ENCODE results near the gene SCYL1.
"Not testable (repeated sequence)": the region's sequence is repeated elsewhere in the genome, so short reads cannot be mapped to it uniquely, and the experiment has no call there.

Gene SCYL1

DNA sequence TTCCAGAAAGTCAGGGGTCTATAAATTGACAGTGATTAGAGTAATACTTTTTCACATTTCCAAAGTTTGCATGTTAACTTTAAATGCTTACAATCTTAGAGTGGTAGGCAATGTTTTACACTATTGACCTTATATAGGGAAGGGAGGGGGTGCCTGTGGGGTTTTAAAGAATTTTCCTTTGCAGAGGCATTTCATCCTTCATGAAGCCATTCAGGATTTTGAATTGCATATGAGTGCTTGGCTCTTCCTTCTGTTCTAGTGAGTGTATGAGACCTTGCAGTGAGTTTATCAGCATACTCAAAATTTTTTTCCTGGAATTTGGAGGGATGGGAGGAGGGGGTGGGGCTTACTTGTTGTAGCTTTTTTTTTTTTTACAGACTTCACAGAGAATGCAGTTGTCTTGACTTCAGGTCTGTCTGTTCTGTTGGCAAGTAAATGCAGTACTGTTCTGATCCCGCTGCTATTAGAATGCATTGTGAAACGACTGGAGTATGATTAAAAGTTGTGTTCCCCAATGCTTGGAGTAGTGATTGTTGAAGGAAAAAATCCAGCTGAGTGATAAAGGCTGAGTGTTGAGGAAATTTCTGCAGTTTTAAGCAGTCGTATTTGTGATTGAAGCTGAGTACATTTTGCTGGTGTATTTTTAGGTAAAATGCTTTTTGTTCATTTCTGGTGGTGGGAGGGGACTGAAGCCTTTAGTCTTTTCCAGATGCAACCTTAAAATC is 20.8 kb upstream of the SCYL1 start:
- Histone ChIP-seq H3K36me3 (replicated peaks) (peaks cover 71% of the 10 kb centered on the region), H3K4me3 (ENCODE audit: low read depth, low read length) (peak overlapping the region; percentile 99)
- DNase-seq, result peak; percentile 51

DNA sequence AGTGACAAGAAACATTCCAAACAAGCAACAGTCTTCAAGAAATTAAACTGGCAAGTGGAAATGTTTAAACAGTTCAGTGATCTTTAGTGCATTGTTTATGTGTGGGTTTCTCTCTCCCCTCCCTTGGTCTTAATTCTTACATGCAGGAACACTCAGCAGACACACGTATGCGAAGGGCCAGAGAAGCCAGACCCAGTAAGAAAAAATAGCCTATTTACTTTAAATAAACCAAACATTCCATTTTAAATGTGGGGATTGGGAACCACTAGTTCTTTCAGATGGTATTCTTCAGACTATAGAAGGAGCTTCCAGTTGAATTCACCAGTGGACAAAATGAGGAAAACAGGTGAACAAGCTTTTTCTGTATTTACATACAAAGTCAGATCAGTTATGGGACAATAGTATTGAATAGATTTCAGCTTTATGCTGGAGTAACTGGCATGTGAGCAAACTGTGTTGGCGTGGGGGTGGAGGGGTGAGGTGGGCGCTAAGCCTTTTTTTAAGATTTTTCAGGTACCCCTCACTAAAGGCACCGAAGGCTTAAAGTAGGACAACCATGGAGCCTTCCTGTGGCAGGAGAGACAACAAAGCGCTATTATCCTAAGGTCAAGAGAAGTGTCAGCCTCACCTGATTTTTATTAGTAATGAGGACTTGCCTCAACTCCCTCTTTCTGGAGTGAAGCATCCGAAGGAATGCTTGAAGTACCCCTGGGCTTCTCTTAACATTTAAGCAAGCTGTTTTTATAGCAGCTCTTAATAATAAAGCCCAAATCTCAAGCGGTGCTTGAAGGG is 20.0 kb upstream of the SCYL1 start:
- H3K27ac ChIP-seq, result peak overlapping the region; percentile 93
- peak overlapping the region; percentile 99 for H3K4me3 ChIP-seq (ENCODE audit: low read depth, low read length)
- TF ChIP-seq, protein P1, sequence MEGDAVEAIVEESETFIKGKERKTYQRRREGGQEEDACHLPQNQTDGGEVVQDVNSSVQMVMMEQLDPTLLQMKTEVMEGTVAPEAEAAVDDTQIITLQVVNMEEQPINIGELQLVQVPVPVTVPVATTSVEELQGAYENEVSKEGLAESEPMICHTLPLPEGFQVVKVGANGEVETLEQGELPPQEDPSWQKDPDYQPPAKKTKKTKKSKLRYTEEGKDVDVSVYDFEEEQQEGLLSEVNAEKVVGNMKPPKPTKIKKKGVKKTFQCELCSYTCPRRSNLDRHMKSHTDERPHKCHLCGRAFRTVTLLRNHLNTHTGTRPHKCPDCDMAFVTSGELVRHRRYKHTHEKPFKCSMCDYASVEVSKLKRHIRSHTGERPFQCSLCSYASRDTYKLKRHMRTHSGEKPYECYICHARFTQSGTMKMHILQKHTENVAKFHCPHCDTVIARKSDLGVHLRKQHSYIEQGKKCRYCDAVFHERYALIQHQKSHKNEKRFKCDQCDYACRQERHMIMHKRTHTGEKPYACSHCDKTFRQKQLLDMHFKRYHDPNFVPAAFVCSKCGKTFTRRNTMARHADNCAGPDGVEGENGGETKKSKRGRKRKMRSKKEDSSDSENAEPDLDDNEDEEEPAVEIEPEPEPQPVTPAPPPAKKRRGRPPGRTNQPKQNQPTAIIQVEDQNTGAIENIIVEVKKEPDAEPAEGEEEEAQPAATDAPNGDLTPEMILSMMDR (IDR thresholded peaks at IDR 0.05; ENCODE audit: low read depth, low read length, missing control alignments), result no peak
- in situ Hi-C loops (cut with HindIII; ENCODE audit: low pct_ligation_motif_present, low sequenced_read_pairs), result no loop called here
- peak; percentile 31 for DNase-seq
- no peaks in the 10 kb centered on the region for H3K27me3 ChIP-seq (replicated peaks)
- H3K36me3 ChIP-seq (replicated peaks), result peaks cover 66% of the 10 kb centered on the region

More for the DNA sequence above, 20.8 kb upstream of the SCYL1 start:
- TF ChIP-seq, protein P1 (IDR thresholded peaks at IDR 0.05; ENCODE audit: low read depth, low read length, missing control alignments), result no peak
- in situ Hi-C loops (cut with HindIII; ENCODE audit: low pct_ligation_motif_present, low sequenced_read_pairs), result no loop called here
- no peaks in the 10 kb centered on the region for H3K27me3 ChIP-seq (replicated peaks)
- peak overlapping the region; percentile 93 for H3K27ac ChIP-seq

DNA sequence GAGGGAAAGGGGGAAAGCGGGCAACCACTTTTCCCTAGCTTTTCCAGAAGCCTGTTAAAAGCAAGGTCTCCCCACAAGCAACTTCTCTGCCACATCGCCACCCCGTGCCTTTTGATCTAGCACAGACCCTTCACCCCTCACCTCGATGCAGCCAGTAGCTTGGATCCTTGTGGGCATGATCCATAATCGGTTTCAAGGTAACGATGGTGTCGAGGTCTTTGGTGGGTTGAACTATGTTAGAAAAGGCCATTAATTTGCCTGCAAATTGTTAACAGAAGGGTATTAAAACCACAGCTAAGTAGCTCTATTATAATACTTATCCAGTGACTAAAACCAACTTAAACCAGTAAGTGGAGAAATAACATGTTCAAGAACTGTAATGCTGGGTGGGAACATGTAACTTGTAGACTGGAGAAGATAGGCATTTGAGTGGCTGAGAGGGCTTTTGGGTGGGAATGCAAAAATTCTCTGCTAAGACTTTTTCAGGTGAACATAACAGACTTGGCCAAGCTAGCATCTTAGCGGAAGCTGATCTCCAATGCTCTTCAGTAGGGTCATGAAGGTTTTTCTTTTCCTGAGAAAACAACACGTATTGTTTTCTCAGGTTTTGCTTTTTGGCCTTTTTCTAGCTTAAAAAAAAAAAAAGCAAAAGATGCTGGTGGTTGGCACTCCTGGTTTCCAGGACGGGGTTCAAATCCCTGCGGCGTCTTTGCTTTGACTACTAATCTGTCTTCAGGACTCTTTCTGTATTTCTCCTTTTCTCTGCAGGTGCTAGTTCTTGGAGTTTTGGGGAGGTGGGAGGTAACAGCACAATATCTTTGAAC is 19.2 kb upstream of the SCYL1 start:
- Histone ChIP-seq H3K36me3 (replicated peaks) (peaks cover 58% of the 10 kb centered on the region), H3K27me3 (replicated peaks) (no peaks in the 10 kb centered on the region), H3K4me3 (ENCODE audit: low read depth, low read length) (peak overlapping the region; percentile 99), H3K27ac (peak overlapping the region; percentile 93)
- DNase-seq, result peak; percentile 15
- TF ChIP-seq, protein P1 (IDR thresholded peaks at IDR 0.05; ENCODE audit: low read depth, low read length, missing control alignments), result no peak
- in situ Hi-C loops (cut with HindIII; ENCODE audit: low pct_ligation_motif_present, low sequenced_read_pairs), result no loop called here

- in situ Hi-C loops (cut with HindIII; ENCODE audit: low pct_ligation_motif_present, low sequenced_read_pairs), result no loop called here
- Histone ChIP-seq H3K27ac (peak overlapping the region; percentile 93), H3K4me3 (ENCODE audit: low read depth, low read length) (peak overlapping the region; percentile 99), H3K27me3 (replicated peaks) (no peaks in the 10 kb centered on the region), H3K36me3 (replicated peaks) (peaks cover 51% of the 10 kb centered on the region)
- TF ChIP-seq, protein P1 (IDR thresholded peaks at IDR 0.05; ENCODE audit: low read depth, low read length, missing control alignments), result no peak
- no peak for DNase-seq
Measured at GRCh38 chr11:65506290-65506771, 18.6 kb upstream of the SCYL1 start.

DNA sequence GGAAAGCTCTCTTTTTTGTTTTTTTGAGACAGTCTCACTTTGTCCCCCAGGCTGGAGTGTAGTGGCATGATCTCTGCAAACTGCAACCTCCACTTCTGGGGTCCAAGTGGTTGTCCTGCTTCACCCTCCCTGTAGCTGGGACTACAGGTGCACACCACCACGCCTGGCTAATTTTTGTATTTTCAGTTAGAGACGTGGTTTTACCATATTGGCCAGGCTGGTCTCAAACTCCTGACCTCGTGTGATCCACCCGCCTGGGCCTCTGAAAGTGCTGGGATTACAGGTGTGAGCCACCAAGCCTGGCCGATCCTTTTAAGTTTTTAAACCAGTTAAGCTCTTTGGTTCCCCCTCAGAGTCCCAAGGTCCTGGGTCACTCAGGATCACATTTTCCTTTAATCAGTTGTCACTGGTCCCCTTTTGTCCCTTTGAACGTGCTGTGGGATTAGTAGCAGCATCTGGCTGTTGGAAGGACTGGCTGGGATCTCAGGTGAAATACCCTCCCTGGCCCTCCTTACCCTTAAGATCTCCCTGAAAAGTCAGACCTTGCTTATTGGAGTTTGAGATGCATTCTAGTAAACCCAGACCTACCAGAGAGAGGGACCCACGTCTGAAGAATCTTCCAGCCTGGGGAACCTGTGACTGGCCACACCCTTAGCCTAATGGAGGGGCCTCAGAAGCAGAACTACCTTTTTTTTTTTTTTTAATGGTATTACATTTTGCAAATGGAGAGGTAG is 17.9 kb upstream of the SCYL1 start:
- in situ Hi-C loops (cut with HindIII; ENCODE audit: low pct_ligation_motif_present, low sequenced_read_pairs), result no loop called here
- TF ChIP-seq, protein P1 (IDR thresholded peaks at IDR 0.05; ENCODE audit: low read depth, low read length, missing control alignments), result no peak
- H3K27me3 ChIP-seq (replicated peaks), result no peaks in the 10 kb centered on the region
- peak; percentile 87 for DNase-seq
- H3K36me3 ChIP-seq (replicated peaks), result peaks cover 45% of the 10 kb centered on the region
- peak overlapping the region; percentile 99 for H3K4me3 ChIP-seq (ENCODE audit: low read depth, low read length)
- peak overlapping the region; percentile 93 for H3K27ac ChIP-seq

- DNase-seq; H3K27me3 ChIP-seq (replicated peaks); H3K36me3 ChIP-seq (replicated peaks); H3K27ac ChIP-seq; in situ Hi-C loops (cut with HindIII; ENCODE audit: low pct_ligation_motif_present, low sequenced_read_pairs); H3K4me3 ChIP-seq (ENCODE audit: low read depth, low read length): not testable (repeated sequence)
Measured at GRCh38 chr11:65512311-65512710, 12.6 kb upstream of the SCYL1 start.

Data from brain microvascular endothelial cell (primary cell).